OCI-LY7 (cell line): ENCODE data around the gene PIK3CB.

Experiments
- EZH2phosphoT487 ChIP-seq: fragments of 200-600 bp; sonication (generic); IDR thresholded peaks from 2 replicates; pipeline ENCODE4 v1.6.1; 2018; ENCODE audit warnings: low read depth, borderline replicate concordance, mild to moderate bottlenecking, mixed run types, antibody characterized with exemption, low read length, moderate library complexity, mixed read lengths
- TF ChIP-seq, protein P1 (sequence below): fragments of 200-600 bp; sonication (generic); conservative IDR thresholded peaks from 2 replicates; pipeline ENCODE4 v1.5.1; 2014; ENCODE audit warnings: mild to moderate bottlenecking, antibody characterized with exemption, low read length, moderate library complexity, mixed read lengths

DNA sequence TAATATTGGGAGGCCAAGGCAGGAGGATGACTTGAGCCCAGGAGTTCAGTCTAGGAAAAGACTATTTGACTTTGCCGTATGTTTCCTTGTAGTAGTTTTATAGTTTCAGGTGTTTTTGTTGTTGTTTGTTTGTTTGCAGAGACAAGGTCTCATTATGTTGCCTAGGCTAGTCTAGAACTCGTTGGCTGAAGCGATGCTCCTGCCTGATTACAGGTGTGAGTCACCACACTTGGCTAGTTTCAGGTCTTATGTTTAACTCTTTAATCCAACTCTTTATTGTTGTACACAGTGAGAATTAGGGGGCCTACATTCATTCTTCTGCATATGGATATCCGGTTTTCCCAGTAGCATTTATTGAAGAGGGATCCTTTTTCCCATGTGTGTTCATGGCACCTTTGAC lies 194.2 kb downstream of the PIK3CB start:
- TF ChIP-seq, protein P1, sequence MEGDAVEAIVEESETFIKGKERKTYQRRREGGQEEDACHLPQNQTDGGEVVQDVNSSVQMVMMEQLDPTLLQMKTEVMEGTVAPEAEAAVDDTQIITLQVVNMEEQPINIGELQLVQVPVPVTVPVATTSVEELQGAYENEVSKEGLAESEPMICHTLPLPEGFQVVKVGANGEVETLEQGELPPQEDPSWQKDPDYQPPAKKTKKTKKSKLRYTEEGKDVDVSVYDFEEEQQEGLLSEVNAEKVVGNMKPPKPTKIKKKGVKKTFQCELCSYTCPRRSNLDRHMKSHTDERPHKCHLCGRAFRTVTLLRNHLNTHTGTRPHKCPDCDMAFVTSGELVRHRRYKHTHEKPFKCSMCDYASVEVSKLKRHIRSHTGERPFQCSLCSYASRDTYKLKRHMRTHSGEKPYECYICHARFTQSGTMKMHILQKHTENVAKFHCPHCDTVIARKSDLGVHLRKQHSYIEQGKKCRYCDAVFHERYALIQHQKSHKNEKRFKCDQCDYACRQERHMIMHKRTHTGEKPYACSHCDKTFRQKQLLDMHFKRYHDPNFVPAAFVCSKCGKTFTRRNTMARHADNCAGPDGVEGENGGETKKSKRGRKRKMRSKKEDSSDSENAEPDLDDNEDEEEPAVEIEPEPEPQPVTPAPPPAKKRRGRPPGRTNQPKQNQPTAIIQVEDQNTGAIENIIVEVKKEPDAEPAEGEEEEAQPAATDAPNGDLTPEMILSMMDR = no peak
- TF ChIP-seq EZH2phosphoT487 = no peak
